IPS-15b (cell line): ENCODE measurements around the gene SLC6A7.

Source experiments
- H3K27me3 ChIP-seq: one replicate; pipeline ENCODE4 v1.6.1; 2013; ENCODE audit warnings: low read length; ENCODE audit not compliant: control insufficient read depth, insufficient read depth
- H3K36me3 ChIP-seq: one replicate; pipeline ENCODE4 v1.6.1; 2013; ENCODE audit warnings: low read length; ENCODE audit not compliant: control insufficient read depth, insufficient read depth
- H3K4me1 ChIP-seq: one replicate; pipeline ENCODE4 v1.6.1; 2013; ENCODE audit warnings: mild to moderate bottlenecking, low read length; ENCODE audit not compliant: control insufficient read depth, insufficient read depth
- H3K4me3 ChIP-seq: one replicate; pipeline ENCODE4 v1.5.1; 2013; ENCODE audit warnings: low read depth, low read length
- H3K9ac ChIP-seq: one replicate; pipeline ENCODE4 v1.6.1; 2013; ENCODE audit warnings: low read depth, mild to moderate bottlenecking, low read length
- H3K9me3 ChIP-seq: one replicate; pipeline ENCODE4 v1.6.1; 2013; ENCODE audit warnings: mild to moderate bottlenecking, low read length; ENCODE audit not compliant: control insufficient read depth, insufficient read depth

The SLC6A7 gene

GRCh38 chr5:150158170-150158949 is 31.5 kb upstream of the SLC6A7 start:
- Histone ChIP-seq H3K4me1 (peaks cover 2% of the 10 kb centered on the region), H3K4me3 (no peak overlapping the region), H3K36me3 (no peaks in the 10 kb centered on the region), H3K9me3 (no peaks in the 10 kb centered on the region), H3K9ac (no peak overlapping the region), H3K27me3 (peaks cover 13% of the 10 kb centered on the region)

- Histone ChIP-seq H3K27me3 (peaks cover 19% of the 10 kb centered on the region), H3K4me1 (peaks cover 2% of the 10 kb centered on the region), H3K4me3 (no peak overlapping the region), H3K9me3 (no peaks in the 10 kb centered on the region), H3K9ac (no peak overlapping the region), H3K36me3 (no peaks in the 10 kb centered on the region)
Observed at GRCh38 chr5:150159031-150159430, 30.8 kb upstream of the SLC6A7 start.

- no peaks in the 10 kb centered on the region for H3K9me3 ChIP-seq
- peaks cover 2% of the 10 kb centered on the region for H3K4me1 ChIP-seq
- no peaks in the 10 kb centered on the region for H3K36me3 ChIP-seq
- peaks cover 27% of the 10 kb centered on the region for H3K27me3 ChIP-seq
- no peak overlapping the region for H3K4me3 ChIP-seq
- no peak overlapping the region for H3K9ac ChIP-seq
Observed at GRCh38 chr5:150159741-150160179, 30.1 kb upstream of the SLC6A7 start.

GRCh38 chr5:150160448-150161081 is 29.3 kb upstream of the SLC6A7 start:
- Histone ChIP-seq H3K4me1 (no peaks in the 10 kb centered on the region), H3K9ac (no peak overlapping the region), H3K4me3 (no peak overlapping the region), H3K36me3 (no peaks in the 10 kb centered on the region), H3K27me3 (peaks cover 35% of the 10 kb centered on the region), H3K9me3 (no peaks in the 10 kb centered on the region)

- Histone ChIP-seq H3K9ac (no peak overlapping the region), H3K4me1 (peaks cover 3% of the 10 kb centered on the region), H3K36me3 (no peaks in the 10 kb centered on the region), H3K27me3 (peaks cover 41% of the 10 kb centered on the region), H3K4me3 (no peak overlapping the region), H3K9me3 (no peaks in the 10 kb centered on the region)
Observed at GRCh38 chr5:150161242-150162141, 28.4 kb upstream of the SLC6A7 start.

- Histone ChIP-seq H3K36me3 (no peaks in the 10 kb centered on the region), H3K9me3 (no peaks in the 10 kb centered on the region), H3K27me3 (peaks cover 43% of the 10 kb centered on the region), H3K4me1 (peaks cover 3% of the 10 kb centered on the region), H3K4me3 (no peak overlapping the region), H3K9ac (no peak overlapping the region)
Observed at GRCh38 chr5:150162142-150162513, 27.7 kb upstream of the SLC6A7 start.

- H3K4me3 ChIP-seq, result no peak overlapping the region
- no peaks in the 10 kb centered on the region for H3K36me3 ChIP-seq
- H3K9me3 ChIP-seq, result no peaks in the 10 kb centered on the region
- peaks cover 52% of the 10 kb centered on the region for H3K27me3 ChIP-seq
- H3K4me1 ChIP-seq, result peaks cover 3% of the 10 kb centered on the region
- H3K9ac ChIP-seq, result no peak overlapping the region
Observed at GRCh38 chr5:150163035-150163434, 26.8 kb upstream of the SLC6A7 start.

GRCh38 chr5:150163547-150164059 is 26.3 kb upstream of the SLC6A7 start:
- peaks cover 58% of the 10 kb centered on the region for H3K27me3 ChIP-seq

GRCh38 chr5:150164211-150164980 is 25.5 kb upstream of the SLC6A7 start:
- Histone ChIP-seq H3K4me1 (peaks cover 3% of the 10 kb centered on the region), H3K4me3 (no peak overlapping the region), H3K9ac (no peak overlapping the region), H3K27me3 (peaks cover 63% of the 10 kb centered on the region), H3K9me3 (no peaks in the 10 kb centered on the region), H3K36me3 (no peaks in the 10 kb centered on the region)

More at GRCh38 chr5:150163547-150164059, 26.3 kb upstream of the SLC6A7 start:
- H3K4me3 ChIP-seq, result no peak overlapping the region
- H3K4me1 ChIP-seq, result peaks cover 3% of the 10 kb centered on the region
- H3K9me3 ChIP-seq, result no peaks in the 10 kb centered on the region
- H3K36me3 ChIP-seq, result no peaks in the 10 kb centered on the region
- H3K9ac ChIP-seq, result no peak overlapping the region

GRCh38 chr5:150166037-150166649 is 23.7 kb upstream of the SLC6A7 start:
- Histone ChIP-seq H3K4me3 (peak overlapping the region; percentile 35), H3K36me3 (no peaks in the 10 kb centered on the region), H3K9me3 (no peaks in the 10 kb centered on the region), H3K4me1 (peaks cover 3% of the 10 kb centered on the region), H3K9ac (no peak overlapping the region), H3K27me3 (peaks cover 81% of the 10 kb centered on the region)
